Measurements from ENCODE around the gene SLC25A51. TPM values are rescaled to one million over a fixed set of nuclear protein-coding genes. Genes with fewer than 3 reads are reported as not detected.

SLC25A51 gene
- total RNA-seq, 1 experiment from 2014 or later: 40.8 TPM

DNA sequence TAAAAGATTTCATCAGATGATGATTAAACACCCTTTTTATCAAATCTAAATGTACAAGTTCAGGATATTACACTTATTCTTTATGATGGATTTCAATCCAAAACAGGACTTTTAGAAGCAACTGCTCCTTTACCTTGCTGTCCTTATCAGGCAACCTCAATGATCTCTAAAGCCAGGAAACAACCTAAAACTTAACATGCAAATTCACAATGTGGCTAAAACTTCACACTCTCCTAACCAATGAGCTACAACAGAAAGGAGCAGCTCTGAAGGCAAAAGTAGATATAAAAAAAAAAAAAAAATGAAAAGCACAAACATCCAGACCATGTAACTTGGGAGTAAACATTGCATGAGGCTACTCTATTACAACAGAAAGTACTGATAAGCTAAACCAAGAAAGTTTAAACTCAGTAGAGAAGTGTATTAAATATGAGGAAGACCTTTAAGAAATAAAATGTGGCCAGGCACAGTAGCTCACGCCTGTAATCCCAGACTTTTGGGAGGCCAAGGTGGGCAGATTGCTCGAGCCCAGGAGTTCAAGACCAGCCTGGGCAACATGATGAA is 22.9 kb downstream of the SLC25A51 start:
- POLR2A ChIA-PET (ENCODE audit: low non-redundant PET): no interaction called here
- Histone ChIP-seq H3K27me3 (replicated peaks; ENCODE audit: insufficient read depth, low read depth, low read length, poor library complexity) (no peaks in the 10 kb centered on the region), H3K9me3 (ENCODE audit: low read depth, low read length, poor library complexity, severe bottlenecking) (peaks cover 7% of the 10 kb centered on the region), H3K36me3 (ENCODE audit: insufficient read depth, low read length, poor library complexity, severe bottlenecking) (peaks cover 8% of the 10 kb centered on the region), H3K27ac (ENCODE audit: low read depth, low read length, poor library complexity, severe bottlenecking) (no peak overlapping the region), H3K4me3 (ENCODE audit: low read depth, low read length, poor library complexity, severe bottlenecking) (no peak overlapping the region), H3K4me1 (ENCODE audit: insufficient read depth, low read length, poor library complexity, severe bottlenecking) (no peaks in the 10 kb centered on the region)
- TF ChIP-seq, protein P1, sequence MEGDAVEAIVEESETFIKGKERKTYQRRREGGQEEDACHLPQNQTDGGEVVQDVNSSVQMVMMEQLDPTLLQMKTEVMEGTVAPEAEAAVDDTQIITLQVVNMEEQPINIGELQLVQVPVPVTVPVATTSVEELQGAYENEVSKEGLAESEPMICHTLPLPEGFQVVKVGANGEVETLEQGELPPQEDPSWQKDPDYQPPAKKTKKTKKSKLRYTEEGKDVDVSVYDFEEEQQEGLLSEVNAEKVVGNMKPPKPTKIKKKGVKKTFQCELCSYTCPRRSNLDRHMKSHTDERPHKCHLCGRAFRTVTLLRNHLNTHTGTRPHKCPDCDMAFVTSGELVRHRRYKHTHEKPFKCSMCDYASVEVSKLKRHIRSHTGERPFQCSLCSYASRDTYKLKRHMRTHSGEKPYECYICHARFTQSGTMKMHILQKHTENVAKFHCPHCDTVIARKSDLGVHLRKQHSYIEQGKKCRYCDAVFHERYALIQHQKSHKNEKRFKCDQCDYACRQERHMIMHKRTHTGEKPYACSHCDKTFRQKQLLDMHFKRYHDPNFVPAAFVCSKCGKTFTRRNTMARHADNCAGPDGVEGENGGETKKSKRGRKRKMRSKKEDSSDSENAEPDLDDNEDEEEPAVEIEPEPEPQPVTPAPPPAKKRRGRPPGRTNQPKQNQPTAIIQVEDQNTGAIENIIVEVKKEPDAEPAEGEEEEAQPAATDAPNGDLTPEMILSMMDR (conservative IDR thresholded peaks at IDR 0.05; ENCODE audit: low read depth, low read length): no peak
- no peak for TF ChIP-seq EZH2 (IDR thresholded peaks at IDR 0.05; ENCODE audit: borderline replicate concordance, low read depth, low read length, poor library complexity, severe bottlenecking)
- intact Hi-C loops (cut with micrococcal nuclease; ENCODE audit: unreplicated experiment): no loop called here
- no peak for DNase-seq (ENCODE audit: low spot score)
- CTCF ChIA-PET: interaction anchor here (0.6 kb wide), 1 partner anchor 533 kb away, joined by 3 read pairs; no protein-coding TSS in a partner anchor
- no TSS peak for BruUV-seq (replicated peaks)

GRCh38 chr9:37876376-37876775 is 27.6 kb downstream of the SLC25A51 start:
- intact Hi-C loops (cut with micrococcal nuclease; ENCODE audit: unreplicated experiment): no loop called here
- H3K9me3 ChIP-seq (ENCODE audit: low read depth, low read length, poor library complexity, severe bottlenecking): peaks cover 7% of the 10 kb centered on the region
- no peaks in the 10 kb centered on the region for H3K27me3 ChIP-seq (replicated peaks; ENCODE audit: insufficient read depth, low read depth, low read length, poor library complexity)
- no peak overlapping the region for H3K27ac ChIP-seq (ENCODE audit: low read depth, low read length, poor library complexity, severe bottlenecking)
- peaks cover 8% of the 10 kb centered on the region for H3K36me3 ChIP-seq (ENCODE audit: insufficient read depth, low read length, poor library complexity, severe bottlenecking)
- H3K4me3 ChIP-seq (ENCODE audit: low read depth, low read length, poor library complexity, severe bottlenecking): no peak overlapping the region
- DNase-seq (ENCODE audit: low spot score): no peak
- no TSS peak for BruUV-seq (replicated peaks)
- POLR2A ChIA-PET (ENCODE audit: low non-redundant PET): no interaction called here
- H3K4me1 ChIP-seq (ENCODE audit: insufficient read depth, low read length, poor library complexity, severe bottlenecking): no peaks in the 10 kb centered on the region
- CTCF ChIA-PET: interaction anchor here (0.5 kb wide), 1 partner anchor 1548 kb away, joined by 4 read pairs; no protein-coding TSS in a partner anchor
- no peak for TF ChIP-seq EZH2 (IDR thresholded peaks at IDR 0.05; ENCODE audit: borderline replicate concordance, low read depth, low read length, poor library complexity, severe bottlenecking)
- TF ChIP-seq, protein P1 (conservative IDR thresholded peaks at IDR 0.05; ENCODE audit: low read depth, low read length): no peak

DNA sequence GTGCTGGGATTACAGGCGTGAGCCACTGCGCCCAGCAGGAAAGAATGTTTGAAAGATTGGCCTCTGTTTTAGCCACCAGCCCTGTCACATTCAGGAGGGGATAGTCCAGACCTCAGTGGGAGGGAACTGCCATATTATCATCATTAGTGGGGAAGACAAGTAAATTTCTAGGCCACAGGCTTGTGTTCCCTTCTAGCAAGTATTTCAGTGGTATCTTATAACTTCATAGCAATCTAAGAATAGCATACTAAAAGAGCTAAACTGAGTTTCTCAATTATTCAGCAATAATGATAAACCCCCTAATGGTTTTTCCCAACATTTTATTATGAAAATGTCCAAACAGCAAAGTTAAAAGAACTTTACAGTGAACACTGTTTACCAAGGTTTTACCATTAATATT is 30.0 kb downstream of the SLC25A51 start:
- no TSS peak for BruUV-seq (replicated peaks)
- no peak for DNase-seq (ENCODE audit: low spot score)
- Histone ChIP-seq H3K27ac (ENCODE audit: low read depth, low read length, poor library complexity, severe bottlenecking) (no peak overlapping the region), H3K27me3 (replicated peaks; ENCODE audit: insufficient read depth, low read depth, low read length, poor library complexity) (no peaks in the 10 kb centered on the region), H3K4me3 (ENCODE audit: low read depth, low read length, poor library complexity, severe bottlenecking) (no peak overlapping the region), H3K9me3 (ENCODE audit: low read depth, low read length, poor library complexity, severe bottlenecking) (peaks cover 7% of the 10 kb centered on the region), H3K36me3 (ENCODE audit: insufficient read depth, low read length, poor library complexity, severe bottlenecking) (peaks cover 5% of the 10 kb centered on the region), H3K4me1 (ENCODE audit: insufficient read depth, low read length, poor library complexity, severe bottlenecking) (no peaks in the 10 kb centered on the region)
- ChIA-PET POLR2A (ENCODE audit: low non-redundant PET) (no interaction called here), CTCF (no interaction called here)
- intact Hi-C loops (cut with micrococcal nuclease; ENCODE audit: unreplicated experiment): no loop called here
- no peak for TF ChIP-seq EZH2 (IDR thresholded peaks at IDR 0.05; ENCODE audit: borderline replicate concordance, low read depth, low read length, poor library complexity, severe bottlenecking)
- TF ChIP-seq, protein P1 (conservative IDR thresholded peaks at IDR 0.05; ENCODE audit: low read depth, low read length): no peak

Data from A673 (cell line).